ENCODE measurements around the gene UBE2S. TPM values are rescaled to one million over a fixed set of nuclear protein-coding genes. Genes with fewer than 3 reads are reported as not detected.

The UBE2S gene
- total and polyA plus RNA-seq, 2 of the 8 experiments (the other 6 are each of a cell fraction or from before 2014, with no cell fraction given) = 398 to 530 TPM

GRCh38 chr19:55382522-55383054, 25.0 kb downstream of the UBE2S start (continued):
- TF ChIP-seq, protein P1, sequence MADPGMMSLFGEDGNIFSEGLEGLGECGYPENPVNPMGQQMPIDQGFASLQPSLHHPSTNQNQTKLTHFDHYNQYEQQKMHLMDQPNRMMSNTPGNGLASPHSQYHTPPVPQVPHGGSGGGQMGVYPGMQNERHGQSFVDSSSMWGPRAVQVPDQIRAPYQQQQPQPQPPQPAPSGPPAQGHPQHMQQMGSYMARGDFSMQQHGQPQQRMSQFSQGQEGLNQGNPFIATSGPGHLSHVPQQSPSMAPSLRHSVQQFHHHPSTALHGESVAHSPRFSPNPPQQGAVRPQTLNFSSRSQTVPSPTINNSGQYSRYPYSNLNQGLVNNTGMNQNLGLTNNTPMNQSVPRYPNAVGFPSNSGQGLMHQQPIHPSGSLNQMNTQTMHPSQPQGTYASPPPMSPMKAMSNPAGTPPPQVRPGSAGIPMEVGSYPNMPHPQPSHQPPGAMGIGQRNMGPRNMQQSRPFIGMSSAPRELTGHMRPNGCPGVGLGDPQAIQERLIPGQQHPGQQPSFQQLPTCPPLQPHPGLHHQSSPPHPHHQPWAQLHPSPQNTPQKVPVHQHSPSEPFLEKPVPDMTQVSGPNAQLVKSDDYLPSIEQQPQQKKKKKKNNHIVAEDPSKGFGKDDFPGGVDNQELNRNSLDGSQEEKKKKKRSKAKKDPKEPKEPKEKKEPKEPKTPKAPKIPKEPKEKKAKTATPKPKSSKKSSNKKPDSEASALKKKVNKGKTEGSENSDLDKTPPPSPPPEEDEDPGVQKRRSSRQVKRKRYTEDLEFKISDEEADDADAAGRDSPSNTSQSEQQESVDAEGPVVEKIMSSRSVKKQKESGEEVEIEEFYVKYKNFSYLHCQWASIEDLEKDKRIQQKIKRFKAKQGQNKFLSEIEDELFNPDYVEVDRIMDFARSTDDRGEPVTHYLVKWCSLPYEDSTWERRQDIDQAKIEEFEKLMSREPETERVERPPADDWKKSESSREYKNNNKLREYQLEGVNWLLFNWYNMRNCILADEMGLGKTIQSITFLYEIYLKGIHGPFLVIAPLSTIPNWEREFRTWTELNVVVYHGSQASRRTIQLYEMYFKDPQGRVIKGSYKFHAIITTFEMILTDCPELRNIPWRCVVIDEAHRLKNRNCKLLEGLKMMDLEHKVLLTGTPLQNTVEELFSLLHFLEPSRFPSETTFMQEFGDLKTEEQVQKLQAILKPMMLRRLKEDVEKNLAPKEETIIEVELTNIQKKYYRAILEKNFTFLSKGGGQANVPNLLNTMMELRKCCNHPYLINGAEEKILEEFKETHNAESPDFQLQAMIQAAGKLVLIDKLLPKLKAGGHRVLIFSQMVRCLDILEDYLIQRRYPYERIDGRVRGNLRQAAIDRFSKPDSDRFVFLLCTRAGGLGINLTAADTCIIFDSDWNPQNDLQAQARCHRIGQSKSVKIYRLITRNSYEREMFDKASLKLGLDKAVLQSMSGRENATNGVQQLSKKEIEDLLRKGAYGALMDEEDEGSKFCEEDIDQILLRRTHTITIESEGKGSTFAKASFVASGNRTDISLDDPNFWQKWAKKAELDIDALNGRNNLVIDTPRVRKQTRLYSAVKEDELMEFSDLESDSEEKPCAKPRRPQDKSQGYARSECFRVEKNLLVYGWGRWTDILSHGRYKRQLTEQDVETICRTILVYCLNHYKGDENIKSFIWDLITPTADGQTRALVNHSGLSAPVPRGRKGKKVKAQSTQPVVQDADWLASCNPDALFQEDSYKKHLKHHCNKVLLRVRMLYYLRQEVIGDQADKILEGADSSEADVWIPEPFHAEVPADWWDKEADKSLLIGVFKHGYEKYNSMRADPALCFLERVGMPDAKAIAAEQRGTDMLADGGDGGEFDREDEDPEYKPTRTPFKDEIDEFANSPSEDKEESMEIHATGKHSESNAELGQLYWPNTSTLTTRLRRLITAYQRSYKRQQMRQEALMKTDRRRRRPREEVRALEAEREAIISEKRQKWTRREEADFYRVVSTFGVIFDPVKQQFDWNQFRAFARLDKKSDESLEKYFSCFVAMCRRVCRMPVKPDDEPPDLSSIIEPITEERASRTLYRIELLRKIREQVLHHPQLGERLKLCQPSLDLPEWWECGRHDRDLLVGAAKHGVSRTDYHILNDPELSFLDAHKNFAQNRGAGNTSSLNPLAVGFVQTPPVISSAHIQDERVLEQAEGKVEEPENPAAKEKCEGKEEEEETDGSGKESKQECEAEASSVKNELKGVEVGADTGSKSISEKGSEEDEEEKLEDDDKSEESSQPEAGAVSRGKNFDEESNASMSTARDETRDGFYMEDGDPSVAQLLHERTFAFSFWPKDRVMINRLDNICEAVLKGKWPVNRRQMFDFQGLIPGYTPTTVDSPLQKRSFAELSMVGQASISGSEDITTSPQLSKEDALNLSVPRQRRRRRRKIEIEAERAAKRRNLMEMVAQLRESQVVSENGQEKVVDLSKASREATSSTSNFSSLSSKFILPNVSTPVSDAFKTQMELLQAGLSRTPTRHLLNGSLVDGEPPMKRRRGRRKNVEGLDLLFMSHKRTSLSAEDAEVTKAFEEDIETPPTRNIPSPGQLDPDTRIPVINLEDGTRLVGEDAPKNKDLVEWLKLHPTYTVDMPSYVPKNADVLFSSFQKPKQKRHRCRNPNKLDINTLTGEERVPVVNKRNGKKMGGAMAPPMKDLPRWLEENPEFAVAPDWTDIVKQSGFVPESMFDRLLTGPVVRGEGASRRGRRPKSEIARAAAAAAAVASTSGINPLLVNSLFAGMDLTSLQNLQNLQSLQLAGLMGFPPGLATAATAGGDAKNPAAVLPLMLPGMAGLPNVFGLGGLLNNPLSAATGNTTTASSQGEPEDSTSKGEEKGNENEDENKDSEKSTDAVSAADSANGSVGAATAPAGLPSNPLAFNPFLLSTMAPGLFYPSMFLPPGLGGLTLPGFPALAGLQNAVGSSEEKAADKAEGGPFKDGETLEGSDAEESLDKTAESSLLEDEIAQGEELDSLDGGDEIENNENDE (IDR thresholded peaks at IDR 0.05; ENCODE audit: insufficient replicate concordance, low read length) = no peak
- no peak for TF ChIP-seq EZH2 (IDR thresholded peaks at IDR 0.05; ENCODE audit: low read depth, low read length, severe bottlenecking)
- TF ChIP-seq CHD2 (IDR thresholded peaks at IDR 0.05; ENCODE audit: low read length) = no peak
- TF ChIP-seq BCL11A (IDR thresholded peaks at IDR 0.05; ENCODE audit: low read depth in 2 of 2, low read length in 2 of 2) = no peak
- TF ChIP-seq, protein P2, sequence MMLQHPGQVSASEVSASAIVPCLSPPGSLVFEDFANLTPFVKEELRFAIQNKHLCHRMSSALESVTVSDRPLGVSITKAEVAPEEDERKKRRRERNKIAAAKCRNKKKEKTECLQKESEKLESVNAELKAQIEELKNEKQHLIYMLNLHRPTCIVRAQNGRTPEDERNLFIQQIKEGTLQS (IDR thresholded peaks at IDR 0.05; ENCODE audit: insufficient read depth, low read depth, low read length) = no peak

All from H1 (cell line).